Uterus (tissue), 2 donors: ENCODE measurements around the gene BCAS3.

Experiments
- CTCF ChIP-seq, 4 experiments: fragments of 200-600 bp in 2 of 4; fragments of 450-650 bp in 2 of 4; sonication (generic) in 2 of 4; IDR thresholded peaks; one replicate each; pipeline ENCODE4 v1.5.1; 2016 to 2019; ENCODE audit warnings: antibody characterized with exemption in 4 of 4, mild to moderate bottlenecking in 2 of 4, moderate library complexity in 1 of 4
- POLR2A ChIP-seq, 2 donors: fragments of 450-650 bp; IDR thresholded peaks; one replicate each; pipeline ENCODE4 v1.6.1; 2016; ENCODE audit warnings: antibody characterized with exemption in 2 of 2, mild to moderate bottlenecking in 1 of 2, moderate library complexity in 1 of 2

GRCh38 chr17:61440697-61441096 is 763.0 kb downstream of the BCAS3 start:
- TF ChIP-seq CTCF (IDR thresholded peaks at IDR 0.05) (no peak), POLR2A (IDR thresholded peaks at IDR 0.05) (no peak)
